ENCODE measurements around the gene ALKBH7.

DNA sequence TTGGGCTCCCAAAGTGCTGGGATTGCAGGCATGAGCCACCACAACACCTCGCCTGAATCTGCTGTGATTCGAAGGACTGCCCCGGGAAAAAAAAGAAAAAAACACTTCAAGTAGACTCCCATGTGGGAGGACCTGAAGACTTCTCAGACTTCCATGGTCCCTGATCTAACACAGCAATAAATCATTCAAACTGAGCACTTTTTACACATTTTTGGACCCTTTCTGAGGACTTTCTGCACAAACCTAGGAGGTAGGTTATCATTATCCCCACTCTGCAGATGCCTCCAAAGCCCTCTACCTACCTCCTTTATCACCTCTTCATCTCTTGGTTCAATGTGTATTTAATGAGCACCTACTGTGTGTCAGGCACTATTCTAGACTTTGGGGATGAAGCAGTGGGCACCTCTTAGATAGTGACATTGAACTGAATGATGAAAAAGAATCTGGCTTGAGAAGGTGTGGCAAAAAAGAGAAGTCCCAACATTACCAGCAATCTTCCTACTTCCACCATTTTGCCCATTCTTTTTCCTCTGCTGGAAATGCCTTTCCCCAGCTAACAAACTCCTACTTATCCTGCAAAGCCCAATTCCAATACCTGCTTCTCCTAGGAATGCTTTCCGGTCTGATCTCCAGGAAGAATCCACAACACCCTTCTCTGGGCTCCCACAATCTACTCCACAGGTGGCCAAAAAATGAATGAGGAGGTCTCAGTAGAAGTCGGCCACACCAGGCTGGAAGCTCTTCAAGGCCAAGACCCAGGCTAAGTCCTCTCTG is 12.8 kb upstream of the ALKBH7 start:
- TF ChIP-seq, protein P1, sequence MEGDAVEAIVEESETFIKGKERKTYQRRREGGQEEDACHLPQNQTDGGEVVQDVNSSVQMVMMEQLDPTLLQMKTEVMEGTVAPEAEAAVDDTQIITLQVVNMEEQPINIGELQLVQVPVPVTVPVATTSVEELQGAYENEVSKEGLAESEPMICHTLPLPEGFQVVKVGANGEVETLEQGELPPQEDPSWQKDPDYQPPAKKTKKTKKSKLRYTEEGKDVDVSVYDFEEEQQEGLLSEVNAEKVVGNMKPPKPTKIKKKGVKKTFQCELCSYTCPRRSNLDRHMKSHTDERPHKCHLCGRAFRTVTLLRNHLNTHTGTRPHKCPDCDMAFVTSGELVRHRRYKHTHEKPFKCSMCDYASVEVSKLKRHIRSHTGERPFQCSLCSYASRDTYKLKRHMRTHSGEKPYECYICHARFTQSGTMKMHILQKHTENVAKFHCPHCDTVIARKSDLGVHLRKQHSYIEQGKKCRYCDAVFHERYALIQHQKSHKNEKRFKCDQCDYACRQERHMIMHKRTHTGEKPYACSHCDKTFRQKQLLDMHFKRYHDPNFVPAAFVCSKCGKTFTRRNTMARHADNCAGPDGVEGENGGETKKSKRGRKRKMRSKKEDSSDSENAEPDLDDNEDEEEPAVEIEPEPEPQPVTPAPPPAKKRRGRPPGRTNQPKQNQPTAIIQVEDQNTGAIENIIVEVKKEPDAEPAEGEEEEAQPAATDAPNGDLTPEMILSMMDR (IDR thresholded peaks at IDR 0.05): no peak
- TF ChIP-seq POLR2A (IDR thresholded peaks at IDR 0.05): no peak
- no peak for TF ChIP-seq EP300 (IDR thresholded peaks at IDR 0.05)
